Muscle of leg (tissue), 16 donors: ENCODE measurements around the gene ETV5. TPM values are rescaled to one million over a fixed set of nuclear protein-coding genes. Genes with fewer than 3 reads are reported as not detected.

ENCODE experiments used
- DNase-seq: peaks from one replicate; pipeline ENCODE4 v3.0.0; 2013
- H3K27ac ChIP-seq: one replicate; pipeline ENCODE4 v1.5.1; 2013; ENCODE audit warnings: mild to moderate bottlenecking, low read length, control low read depth
- H3K27me3 ChIP-seq: one replicate; pipeline ENCODE4 v1.6.1; 2013; ENCODE audit warnings: low read length; ENCODE audit not compliant: control insufficient read depth, insufficient read depth
- H3K36me3 ChIP-seq: one replicate; pipeline ENCODE4 v1.6.1; 2013; ENCODE audit warnings: low read length; ENCODE audit not compliant: control insufficient read depth, insufficient read depth
- H3K4me1 ChIP-seq: one replicate; pipeline ENCODE4 v1.6.1; 2013; ENCODE audit warnings: low read length; ENCODE audit not compliant: control insufficient read depth, insufficient read depth
- H3K4me3 ChIP-seq: one replicate; pipeline ENCODE4 v1.5.1; 2013; ENCODE audit warnings: low read length, control low read depth
- H3K9me3 ChIP-seq: replicated peaks from 2 replicates; pipeline ENCODE4 v1.6.1; 2013; ENCODE audit warnings: low read depth, low read length; ENCODE audit not compliant: control insufficient read depth
- WGBS: methylation state at CpG from one replicate; pipeline ENCODE4 v1.1.5; 2013; ENCODE audit warnings: missing lambda C conversion rate; ENCODE audit not compliant: insufficient coverage; 5-methylcytosine and 5-hydroxymethylcytosine counted together
- long read RNA-seq, 11 donors: transcript quantifications; one replicate each; lab custom pipeline, GENCODE V29; 2026
- polyA plus RNA-seq, 8 donors: library from polyadenylated mRNA; unstranded; fragments of 120-200 nt; gene quantifications; one replicate each; pipeline versions ENCODE4 v1.2.1 to v1.2.3, GENCODE V29; 2013; ENCODE audit warnings: inconsistent platforms in 1 of 8, low replicate concordance in 1 of 8; ENCODE audit not compliant: insufficient read length in 8 of 8, insufficient read depth in 1 of 8
- total RNA-seq: library from RNA; stranded (reverse); fragments of 120-200 nt; gene quantifications from one replicate; pipeline ENCODE4 v1.2.4, GENCODE V29; 2013

The ETV5 gene
- 29.1 TPM for total RNA-seq
- 10 to 100 TPM; 25.6 to 34.5 (median 30.5) TPM for polyA plus RNA-seq
- long read RNA-seq, donor 1, full-length matches to known transcripts = 3 of 3 reads
- long read RNA-seq, donor 1, partial matches to known transcripts = 0 of 3 reads
- long read RNA-seq, donor 1, other reads (novel, unspliced or antisense) = 0 of 3 reads
- long read RNA-seq, donor 2 = 0 reads
- long read RNA-seq, donor 3, full-length matches to known transcripts = 6 of 6 reads
- long read RNA-seq, donor 3, partial matches to known transcripts = 0 of 6 reads
- long read RNA-seq, donor 3, other reads (novel, unspliced or antisense) = 0 of 6 reads
- long read RNA-seq, donor 4, full-length matches to known transcripts = 3 of 3 reads
- long read RNA-seq, donor 4, partial matches to known transcripts = 0 of 3 reads
- long read RNA-seq, donor 4, other reads (novel, unspliced or antisense) = 0 of 3 reads
- long read RNA-seq, donor 5, full-length matches to known transcripts = 14 of 20 reads
- long read RNA-seq, donor 5, partial matches to known transcripts = 6 of 20 reads
- long read RNA-seq, donor 5, other reads (novel, unspliced or antisense) = 0 of 20 reads
- long read RNA-seq, donor 6, full-length matches to known transcripts = 3 of 3 reads
- long read RNA-seq, donor 6, partial matches to known transcripts = 0 of 3 reads
- long read RNA-seq, donor 6, other reads (novel, unspliced or antisense) = 0 of 3 reads
- long read RNA-seq, donor 7, full-length matches to known transcripts = 8 of 8 reads
- long read RNA-seq, donor 7, partial matches to known transcripts = 0 of 8 reads
- long read RNA-seq, donor 7, other reads (novel, unspliced or antisense) = 0 of 8 reads
- long read RNA-seq, donor 8, full-length matches to known transcripts = 4 of 4 reads
- long read RNA-seq, donor 8, partial matches to known transcripts = 0 of 4 reads
- long read RNA-seq, donor 8, other reads (novel, unspliced or antisense) = 0 of 4 reads
- long read RNA-seq, donor 9, full-length matches to known transcripts = 3 of 3 reads
- long read RNA-seq, donor 9, partial matches to known transcripts = 0 of 3 reads
- long read RNA-seq, donor 9, other reads (novel, unspliced or antisense) = 0 of 3 reads
- long read RNA-seq, donor 10, full-length matches to known transcripts = 8 of 8 reads
- long read RNA-seq, donor 10, partial matches to known transcripts = 0 of 8 reads
- long read RNA-seq, donor 10, other reads (novel, unspliced or antisense) = 0 of 8 reads
- long read RNA-seq, donor 11, full-length matches to known transcripts = 4 of 4 reads
- long read RNA-seq, donor 11, partial matches to known transcripts = 0 of 4 reads
- long read RNA-seq, donor 11, other reads (novel, unspliced or antisense) = 0 of 4 reads

DNA sequence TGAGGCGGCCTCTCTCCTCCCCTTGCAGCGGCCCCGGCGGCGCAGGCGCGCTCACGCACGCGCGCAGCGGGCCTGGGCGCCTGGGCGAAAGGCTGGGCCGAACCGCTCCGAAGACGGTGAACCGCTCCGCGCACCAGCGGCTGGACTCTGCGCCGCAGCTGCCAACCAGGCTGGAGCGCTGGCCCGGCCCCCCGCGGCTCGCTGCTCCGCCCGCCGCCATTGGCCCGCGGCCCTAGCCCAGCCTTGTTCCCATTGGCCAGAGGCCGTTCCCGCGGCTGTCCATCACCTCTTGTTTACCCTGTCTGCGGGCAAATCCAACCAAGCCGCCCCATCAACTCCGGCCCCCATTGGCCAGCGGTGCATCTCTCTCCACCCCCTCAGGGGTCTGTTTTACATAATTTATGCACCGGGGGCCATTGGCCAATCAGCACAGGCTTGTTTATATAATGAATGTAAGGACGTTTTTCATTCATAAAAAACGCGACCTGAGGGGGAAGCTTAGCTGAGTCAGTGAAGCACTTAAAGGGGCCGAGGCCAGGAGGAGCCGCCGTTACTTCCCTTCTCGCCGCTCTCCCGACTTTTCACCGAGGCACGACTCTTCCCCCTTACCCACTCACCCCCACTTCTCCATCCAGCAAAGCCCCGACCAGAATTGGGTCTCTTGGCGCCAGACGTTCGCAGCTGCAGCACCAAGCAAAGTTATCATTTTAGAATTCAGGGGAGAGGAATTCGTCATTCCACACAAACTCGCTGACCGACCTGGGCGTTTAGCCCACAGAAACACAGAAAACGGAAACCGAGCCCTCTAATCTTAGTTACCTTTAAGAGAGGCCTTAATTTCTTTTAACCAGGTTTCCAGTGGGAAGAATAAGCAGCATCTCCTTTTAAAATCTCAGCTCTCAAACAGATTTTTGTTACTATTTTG lies at the start of gene ETV5:
Gene ETV5, minus strand, starts transcription at position 149 of the 925 bp plus-strand sequence. CDS start 3,221 bp downstream, outside the sequence.
- no peaks in the 10 kb centered on the region for H3K9me3 ChIP-seq
- H3K27ac ChIP-seq = peak within 1 kb of the TSS; percentile 97
- peak; percentile 100 for DNase-seq
- peak within 1 kb of the TSS; percentile 86 for H3K4me3 ChIP-seq
- WGBS = 0% methylated on average over 53 of the region's 63 CpGs
- peaks cover 24% of the 10 kb centered on the region for H3K4me1 ChIP-seq
- no peaks in the 10 kb centered on the region for H3K36me3 ChIP-seq
- peaks cover 16% of the 10 kb centered on the region for H3K27me3 ChIP-seq

DNA sequence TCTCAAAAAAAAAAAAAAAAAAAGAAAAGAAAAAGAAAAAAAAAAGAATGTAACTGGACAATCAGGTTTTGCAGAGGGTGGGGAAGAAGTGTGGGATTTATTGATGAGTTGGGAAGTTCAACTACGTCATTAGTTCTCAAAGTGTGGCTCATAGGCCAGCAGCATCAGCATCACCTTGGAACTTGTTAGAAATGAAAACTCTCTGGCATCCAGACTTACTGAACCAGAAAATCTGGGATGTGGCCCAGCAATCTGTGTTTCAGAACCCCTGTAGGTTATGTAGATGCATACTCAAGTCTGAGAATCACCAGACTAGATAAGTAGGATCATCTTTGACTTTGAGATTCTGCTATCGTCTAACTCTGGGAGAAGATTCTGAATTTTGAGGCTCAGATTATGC lies 45.8 kb upstream of the ETV5 start:
- Histone ChIP-seq H3K4me3 (no peak overlapping the region), H3K27ac (no peak overlapping the region), H3K27me3 (no peaks in the 10 kb centered on the region), H3K4me1 (peaks cover 9% of the 10 kb centered on the region), H3K9me3 (no peaks in the 10 kb centered on the region), H3K36me3 (no peaks in the 10 kb centered on the region)
- no peak for DNase-seq
- 80% methylated on average over 1 of the region's 2 CpGs for WGBS

- Histone ChIP-seq H3K27ac (no peak overlapping the region), H3K27me3 (no peaks in the 10 kb centered on the region), H3K4me1 (peaks cover 10% of the 10 kb centered on the region), H3K9me3 (no peaks in the 10 kb centered on the region), H3K36me3 (no peaks in the 10 kb centered on the region), H3K4me3 (no peak overlapping the region)
- WGBS = no CpG with 5 or more reads among the region's 9 CpGs
- peak; percentile 69 for DNase-seq
Observed at GRCh38 chr3:186152889-186153292, 44.0 kb upstream of the ETV5 start.

- H3K9me3 ChIP-seq = no peaks in the 10 kb centered on the region
- no peaks in the 10 kb centered on the region for H3K27me3 ChIP-seq
- 63% methylated on average over 3 of the region's 8 CpGs for WGBS
- no peak overlapping the region for H3K4me3 ChIP-seq
- no peak for DNase-seq
- H3K36me3 ChIP-seq = no peaks in the 10 kb centered on the region
- H3K4me1 ChIP-seq = peaks cover 10% of the 10 kb centered on the region
- H3K27ac ChIP-seq = no peak overlapping the region
Observed at GRCh38 chr3:186152361-186152798, 43.5 kb upstream of the ETV5 start.

GRCh38 chr3:186151077-186151971 lies 42.4 kb upstream of the ETV5 start:
- Histone ChIP-seq H3K4me1 (peaks cover 10% of the 10 kb centered on the region), H3K27ac (no peak overlapping the region), H3K4me3 (no peak overlapping the region), H3K36me3 (no peaks in the 10 kb centered on the region), H3K27me3 (no peaks in the 10 kb centered on the region), H3K9me3 (no peaks in the 10 kb centered on the region)
- WGBS = 92% methylated on average over 6 of the region's 7 CpGs
- no peak for DNase-seq

GRCh38 chr3:186150041-186150830 lies 41.3 kb upstream of the ETV5 start:
- Histone ChIP-seq H3K4me1 (peaks cover 10% of the 10 kb centered on the region), H3K4me3 (no peak overlapping the region), H3K9me3 (no peaks in the 10 kb centered on the region), H3K27me3 (no peaks in the 10 kb centered on the region), H3K27ac (no peak overlapping the region), H3K36me3 (no peaks in the 10 kb centered on the region)
- no peak for DNase-seq
- WGBS = 71% methylated on average over 9 of the region's 11 CpGs

- H3K27me3 ChIP-seq = no peaks in the 10 kb centered on the region
- no peak overlapping the region for H3K27ac ChIP-seq
- H3K36me3 ChIP-seq = no peaks in the 10 kb centered on the region
- no peaks in the 10 kb centered on the region for H3K9me3 ChIP-seq
- 82% methylated on average over 8 of the region's 15 CpGs for WGBS
- peaks cover 10% of the 10 kb centered on the region for H3K4me1 ChIP-seq
- H3K4me3 ChIP-seq = no peak overlapping the region
- DNase-seq = peak; percentile 42
Observed at GRCh38 chr3:186149319-186149960, 40.6 kb upstream of the ETV5 start.
